GM20431 (cell line): ENCODE data around the gene IDE.

Experiments used
- in situ Hi-C: fragments of 300-500 bp; cut with MseI, MboI; formaldehyde crosslinking; loops from one replicate; pipeline ENCODE4 v1.15.0; 2020; ENCODE audit warnings: low sequenced_read_pairs; ENCODE audit not compliant: unreplicated experiment

IDE gene

DNA sequence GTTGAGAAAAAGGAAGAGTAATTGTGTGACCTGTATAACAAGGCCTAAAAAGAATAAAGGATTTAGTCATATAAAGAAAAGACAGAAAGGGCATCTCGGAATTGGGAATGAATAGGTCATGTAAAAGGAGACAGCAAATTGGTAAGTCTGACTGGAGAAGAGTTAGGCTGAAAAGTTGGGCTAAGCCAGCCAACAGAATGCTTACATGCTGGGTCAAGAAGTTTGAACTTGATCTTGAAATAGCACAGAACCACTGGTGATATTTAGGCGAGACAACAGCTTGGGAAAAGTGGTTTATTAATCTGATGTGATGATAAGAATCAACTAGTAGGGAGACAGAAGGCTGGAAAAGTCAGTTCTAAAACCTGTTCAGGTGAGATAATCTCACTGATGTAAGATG lies 4.8 kb downstream of the IDE start:
- in situ Hi-C loops: no loop called here

DNA sequence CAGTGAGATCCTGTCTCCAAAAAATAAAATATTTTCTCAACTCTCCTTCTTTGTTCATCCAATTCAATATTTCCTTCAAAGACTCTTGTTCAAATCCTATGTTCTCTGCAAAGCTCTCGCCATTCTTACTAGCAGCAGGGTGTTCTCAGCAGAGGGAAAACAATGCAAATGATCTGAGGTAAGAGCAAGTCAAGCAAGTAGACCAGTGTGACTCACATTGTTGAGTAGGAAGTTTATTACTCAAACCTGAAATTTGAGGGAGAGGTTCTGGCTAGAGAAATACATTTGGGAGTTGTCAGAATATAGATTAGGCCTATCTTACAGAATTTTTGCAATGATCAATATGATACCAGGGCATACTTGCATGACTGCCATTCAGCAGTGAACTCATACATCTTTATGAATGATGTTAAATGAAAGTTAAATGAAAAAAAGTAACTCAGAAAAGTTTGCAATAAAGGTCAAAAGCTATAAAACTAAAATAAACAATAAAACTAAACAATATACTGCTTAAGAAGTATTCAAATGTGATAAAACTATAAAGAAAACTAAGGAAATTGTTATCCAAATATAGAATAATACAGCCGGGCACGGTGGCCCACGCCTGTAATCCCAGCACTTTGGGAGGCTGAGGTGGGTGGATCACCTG lies 5.8 kb downstream of the IDE start:
- in situ Hi-C loops: no loop called here

DNA sequence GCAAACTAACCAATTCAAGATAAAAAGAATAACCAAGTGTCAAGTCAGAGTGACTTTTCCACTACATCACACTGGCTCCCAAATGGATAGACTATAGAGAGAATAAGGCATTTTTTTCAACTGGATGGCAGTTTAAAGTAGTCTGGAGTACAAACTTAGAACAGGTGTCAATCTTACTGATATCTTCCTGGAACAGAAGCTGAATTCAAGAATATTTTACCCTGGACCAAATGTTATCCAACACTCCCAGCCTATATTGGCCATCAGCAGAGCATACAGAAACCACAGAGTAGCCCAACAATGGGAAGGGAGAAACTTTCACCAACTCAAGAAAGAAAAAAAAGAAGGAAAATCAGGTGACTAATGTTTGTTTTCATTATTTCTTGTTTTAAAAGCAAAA lies 11.5 kb downstream of the IDE start:
- in situ Hi-C loops: no loop called here

DNA sequence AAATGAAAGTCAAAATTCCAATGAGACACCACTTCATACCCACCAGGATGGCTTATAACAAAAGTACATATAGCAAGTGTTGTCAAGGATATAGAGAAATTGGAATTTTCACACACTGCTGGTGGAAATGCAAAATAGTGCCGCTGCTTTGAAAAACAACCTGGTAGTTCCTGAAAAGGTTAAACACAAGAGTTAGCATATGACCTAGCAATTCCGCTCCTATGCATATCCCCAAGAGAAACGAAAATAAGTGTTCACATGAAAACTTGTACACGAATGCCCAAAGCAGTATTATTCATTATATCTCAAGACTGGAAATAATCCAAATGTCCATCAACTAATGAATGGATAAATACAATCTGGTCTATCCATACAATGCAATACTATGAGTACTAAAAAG lies 14.8 kb downstream of the IDE start:
- in situ Hi-C loops: no loop called here

DNA sequence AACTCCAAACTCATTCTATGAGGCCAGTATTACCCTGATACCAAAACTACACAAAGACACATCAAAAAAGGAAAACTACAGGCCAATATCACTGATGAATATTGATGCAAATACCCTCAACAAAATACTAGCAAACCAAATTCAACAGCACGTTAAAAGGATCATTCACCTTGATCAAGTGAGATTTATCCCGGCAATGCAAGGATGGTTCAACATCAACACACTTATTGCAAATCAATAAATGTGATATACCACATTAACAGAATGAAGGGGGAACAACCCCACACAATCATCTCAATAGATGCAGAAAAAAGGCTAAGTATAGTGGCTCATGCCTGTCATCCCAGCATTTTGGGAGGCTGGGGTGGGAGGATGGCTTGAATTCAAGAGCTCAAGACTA lies 19.9 kb downstream of the IDE start:
- in situ Hi-C loops: no loop called here

DNA sequence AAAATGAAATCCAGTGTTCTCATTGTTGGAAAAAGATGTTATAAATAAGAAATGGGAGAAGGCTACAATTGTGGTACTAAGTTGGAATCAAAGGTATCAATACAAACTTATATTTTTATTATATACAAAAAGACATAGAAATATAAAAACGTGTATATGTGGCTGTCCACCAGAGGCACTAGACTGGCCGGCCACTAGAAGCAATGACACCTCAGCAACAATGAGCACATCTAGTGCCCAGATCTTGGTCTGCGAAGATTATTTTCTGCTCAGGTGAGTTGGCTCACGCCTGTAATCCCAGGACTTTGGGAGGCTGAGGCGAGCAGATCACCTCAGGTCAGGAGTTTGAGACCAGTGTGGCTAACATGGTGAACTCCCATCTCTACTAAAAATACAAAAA lies 21.6 kb downstream of the IDE start:
- in situ Hi-C loops: no loop called here

DNA sequence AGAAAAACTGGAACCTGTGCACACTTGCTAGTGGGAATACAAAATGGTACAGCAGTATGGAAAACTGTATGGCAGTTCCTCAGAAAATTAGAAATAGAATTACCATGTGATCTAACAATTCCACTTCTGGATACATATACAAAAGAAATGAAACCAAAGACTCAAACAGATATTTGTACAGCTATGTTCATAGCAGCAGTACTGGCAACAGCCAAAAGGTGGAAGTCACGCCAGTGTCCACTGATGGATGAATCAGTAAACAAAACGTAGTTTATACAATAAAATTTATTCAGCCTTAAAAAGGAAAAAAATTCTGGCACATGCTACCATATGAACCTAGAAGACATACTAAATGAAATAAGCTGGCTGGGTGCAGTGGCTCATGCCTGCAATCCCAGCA lies 23.0 kb downstream of the IDE start:
- in situ Hi-C loops: no loop called here

DNA sequence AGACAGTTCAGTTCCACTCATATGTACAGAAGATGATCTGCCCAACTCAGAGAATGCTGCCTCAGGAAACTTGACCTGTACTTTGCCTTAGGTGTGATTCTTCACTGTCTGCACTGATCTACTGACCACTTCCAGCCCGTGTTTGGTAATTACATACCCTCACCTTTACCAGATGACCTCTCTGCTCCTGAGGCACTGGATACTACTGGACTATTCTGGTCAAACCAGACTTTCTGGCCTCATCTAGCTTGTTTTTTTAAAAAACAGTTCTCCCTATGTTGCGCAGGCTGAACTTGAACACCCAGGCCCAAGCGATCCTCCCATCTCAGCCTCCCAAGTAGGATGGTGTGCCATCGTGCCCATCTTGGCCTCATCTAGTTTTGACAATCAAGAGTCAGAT lies 26.2 kb downstream of the IDE start:
- in situ Hi-C loops: no loop called here

DNA sequence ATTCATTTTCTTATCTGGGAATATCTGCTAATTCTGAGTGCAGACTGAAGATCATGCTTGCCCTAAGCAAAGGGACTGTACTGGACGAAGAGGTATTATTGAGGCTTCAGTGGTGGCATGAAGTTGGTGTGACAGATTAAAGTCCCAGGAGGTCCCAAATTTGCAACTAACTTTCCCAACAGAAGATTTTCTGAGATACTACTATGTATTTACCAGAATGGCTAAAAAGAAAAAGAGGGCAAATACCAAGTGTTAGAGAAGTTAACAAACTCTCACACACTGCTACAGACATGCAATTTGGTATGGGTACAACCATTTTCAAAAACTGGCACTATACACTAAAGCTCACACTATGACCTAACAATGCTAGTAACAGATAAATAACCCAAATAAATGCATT lies 28.3 kb downstream of the IDE start:
- in situ Hi-C loops: no loop called here

DNA sequence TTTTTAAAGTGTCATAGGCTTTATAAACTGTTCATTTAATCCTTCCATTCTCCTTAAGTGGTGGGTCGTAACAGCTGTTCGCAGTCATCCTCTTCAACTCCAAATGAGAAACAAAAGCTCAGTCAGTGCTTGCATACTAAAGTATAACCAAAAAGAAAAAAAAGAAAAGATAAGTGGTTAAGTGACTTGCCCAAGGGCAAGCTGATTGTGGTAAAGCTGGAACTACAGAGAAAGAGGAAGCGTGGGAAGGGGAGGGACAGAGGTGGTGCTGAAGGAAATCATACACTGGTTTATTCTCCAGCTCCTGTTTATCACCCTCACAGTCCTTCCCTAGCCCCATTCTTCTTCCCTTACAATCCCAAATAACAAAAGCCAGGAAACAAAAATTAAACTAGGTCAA lies 29.6 kb downstream of the IDE start:
- in situ Hi-C loops: no loop called here

DNA sequence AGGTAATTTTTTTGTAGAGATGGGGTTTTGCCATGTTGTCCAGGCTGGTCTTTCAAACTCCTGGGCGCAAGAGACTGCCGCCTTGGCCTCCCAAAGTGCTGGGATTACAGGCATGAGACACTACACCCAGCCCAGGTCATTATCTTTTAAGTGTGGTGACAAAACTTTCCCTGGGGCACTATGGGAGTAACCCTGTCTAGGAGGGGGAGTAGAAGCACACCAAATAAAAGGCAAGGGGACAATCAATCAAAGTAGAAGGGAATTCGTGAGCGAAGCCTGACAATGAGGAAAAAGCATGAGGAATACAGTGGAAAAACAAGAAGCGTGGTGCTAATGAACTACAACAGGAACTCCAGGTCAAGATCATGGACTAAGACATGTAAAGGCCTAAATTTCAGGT lies 31.4 kb downstream of the IDE start:
- in situ Hi-C loops: no loop called here

DNA sequence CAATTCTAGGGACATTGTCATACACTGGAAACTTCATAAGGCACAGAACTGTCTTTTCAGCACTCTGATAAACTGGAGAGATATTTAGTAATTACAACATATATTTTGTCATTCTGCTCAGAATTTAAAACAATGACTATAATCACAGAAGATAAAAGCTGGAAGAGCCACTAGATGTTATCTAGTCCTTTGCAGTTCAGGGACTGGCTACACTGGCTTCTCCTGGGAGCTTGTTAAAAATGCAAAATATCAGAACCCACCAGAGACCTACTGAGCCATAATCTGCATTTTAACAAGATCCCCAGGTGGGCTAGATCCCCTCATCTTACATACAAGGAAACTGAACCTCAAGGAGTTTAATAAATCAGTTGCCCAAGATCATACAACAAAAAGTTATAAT lies 32.3 kb downstream of the IDE start:
- in situ Hi-C loops: no loop called here

DNA sequence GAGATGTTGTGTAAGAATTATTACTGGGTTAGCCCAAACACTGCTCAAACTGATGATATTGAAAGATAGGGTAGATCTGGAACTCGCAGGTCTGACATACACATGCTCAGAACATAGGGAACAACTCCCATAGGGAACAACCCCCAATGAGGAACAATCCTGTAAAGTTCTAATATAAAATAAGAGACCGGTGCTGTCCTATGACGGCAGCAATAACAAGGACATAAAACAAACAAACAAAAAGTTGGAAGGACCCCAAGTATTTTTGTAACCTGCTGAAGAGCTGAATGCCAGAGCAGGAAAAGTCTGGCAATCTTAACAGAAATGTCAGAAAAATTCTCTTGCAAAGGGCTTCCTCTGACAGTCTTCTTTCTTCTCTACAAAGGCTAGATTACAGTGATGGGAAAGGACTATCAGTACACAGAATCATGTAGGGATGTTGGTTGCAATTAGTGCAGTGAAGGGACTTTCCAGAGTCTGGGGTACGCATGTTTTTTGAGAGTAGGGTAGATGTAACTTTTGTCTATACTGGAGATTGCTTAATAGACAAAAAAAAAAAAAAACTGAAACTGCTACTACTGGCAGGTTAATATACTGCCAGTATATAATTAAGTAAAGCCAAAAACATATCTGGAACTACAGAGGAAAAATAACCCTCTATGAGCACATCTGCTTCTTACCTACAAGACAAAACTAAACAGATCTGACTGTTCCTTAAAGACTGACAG lies 35.5 kb downstream of the IDE start:
- in situ Hi-C loops: no loop called here

DNA sequence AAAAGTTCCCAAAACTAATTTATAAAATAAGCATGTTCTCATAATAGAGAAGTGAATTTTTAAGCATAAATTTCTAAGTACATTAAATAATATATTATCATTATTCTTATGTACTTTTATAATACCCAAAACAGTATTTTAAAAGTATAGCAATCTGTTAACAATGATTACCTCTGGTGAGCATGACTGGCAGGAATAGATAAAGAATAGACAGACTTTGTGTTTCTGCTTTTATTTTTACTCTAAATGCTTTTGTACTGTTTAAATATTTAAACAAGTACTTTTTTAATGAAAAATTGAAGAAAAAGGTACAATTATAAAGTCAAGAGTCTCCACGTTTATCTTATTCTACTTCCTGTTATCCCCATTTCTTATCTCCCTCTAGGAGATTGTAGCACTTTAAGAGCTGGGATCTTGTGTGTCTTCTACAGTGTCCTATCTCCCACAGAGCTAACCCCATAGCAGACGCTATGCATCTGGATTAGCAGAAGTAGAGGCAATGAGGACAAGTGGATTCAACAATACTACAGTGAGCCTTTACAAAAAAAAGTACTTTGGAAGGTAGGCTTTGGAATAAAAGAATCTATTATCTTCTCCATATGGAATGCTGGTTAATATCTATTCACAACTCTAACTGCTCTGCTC lies 42.9 kb downstream of the IDE start:
- in situ Hi-C loops: no loop called here

DNA sequence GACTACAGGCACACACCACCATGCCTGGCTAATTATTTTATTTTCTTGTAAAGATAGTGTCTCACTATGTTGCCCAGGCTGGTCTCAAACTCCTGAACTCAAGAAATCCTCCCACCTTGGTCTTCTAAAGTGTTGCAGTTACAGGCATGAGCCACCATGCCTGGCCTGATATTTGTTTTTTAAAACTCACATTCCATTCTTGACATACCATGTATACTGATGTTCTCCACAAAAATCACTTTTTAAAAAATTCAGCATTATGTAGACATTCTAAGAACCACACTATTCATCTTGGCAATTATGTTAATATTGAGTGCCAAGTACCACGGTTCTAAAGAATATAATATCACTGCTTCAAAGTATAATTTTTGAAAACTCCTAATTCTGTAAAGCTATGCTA lies 43.5 kb downstream of the IDE start:
- in situ Hi-C loops: no loop called here

DNA sequence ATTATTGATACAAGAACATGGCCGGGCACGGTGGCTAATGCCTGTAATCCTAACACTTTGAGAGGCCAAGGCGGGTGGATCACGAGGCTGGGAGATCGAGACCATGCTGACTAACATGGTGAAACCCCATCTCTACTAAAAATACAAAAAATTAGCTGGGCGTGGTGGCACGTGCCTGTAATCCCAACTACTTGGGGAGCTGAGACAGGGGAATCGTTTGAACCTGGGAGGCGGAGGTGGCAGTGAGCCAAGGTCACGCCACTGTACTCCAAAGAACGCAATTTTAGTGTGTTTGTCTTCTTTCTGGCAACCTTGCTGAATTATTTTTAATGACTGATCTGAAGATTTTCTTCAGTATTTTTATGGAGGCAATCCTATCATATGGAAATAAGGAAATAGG lies 46.2 kb downstream of the IDE start:
- in situ Hi-C loops: no loop called here

DNA sequence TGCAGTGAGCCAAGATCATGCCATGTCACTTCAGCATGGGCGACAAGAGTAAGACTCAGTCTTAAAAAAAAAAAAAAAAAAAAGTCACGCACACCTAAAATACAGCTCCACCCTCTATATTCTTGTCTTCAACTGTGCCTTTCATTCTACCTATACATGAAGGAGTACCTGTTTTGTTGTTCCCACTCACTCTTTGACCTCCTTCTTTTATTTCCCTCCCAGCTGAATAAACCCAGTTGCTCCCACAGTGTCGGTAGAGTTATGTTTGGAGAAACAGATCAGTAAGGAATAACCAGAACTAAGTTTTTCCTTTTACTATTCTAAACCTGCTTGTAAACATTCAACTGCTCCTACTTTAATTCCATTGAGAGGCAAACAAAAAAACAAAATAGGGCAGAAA lies 50.3 kb downstream of the IDE start:
- in situ Hi-C loops: no loop called here

DNA sequence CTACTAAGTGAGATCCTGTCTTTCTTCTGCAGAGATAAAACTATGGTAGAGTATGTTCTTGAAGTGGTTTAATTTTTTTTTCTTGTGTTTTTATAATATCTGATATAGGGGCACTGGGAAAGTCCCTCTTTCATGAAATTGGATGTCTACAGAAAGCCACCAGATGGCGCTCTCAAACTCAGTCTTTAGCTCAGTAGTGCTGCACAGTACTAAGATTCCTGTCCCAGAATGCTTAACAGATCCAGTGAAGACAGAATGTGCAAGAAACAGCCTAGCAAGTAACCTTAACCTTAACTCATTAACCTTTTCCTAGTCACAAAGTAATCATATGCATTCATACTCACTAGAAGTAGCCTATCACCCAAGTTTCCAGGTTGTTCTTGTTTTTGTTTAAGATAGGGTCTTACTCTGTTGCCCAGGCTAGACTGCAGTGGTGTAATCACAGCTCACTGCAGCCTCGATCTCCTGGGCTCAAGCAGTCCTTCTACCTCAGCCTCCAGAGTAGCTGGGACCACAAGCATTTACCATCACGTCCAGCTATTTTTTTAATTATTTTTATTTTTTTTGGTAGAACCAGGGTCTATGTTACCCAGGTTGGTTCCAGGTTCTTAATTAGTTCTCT lies 56.7 kb downstream of the IDE start:
- in situ Hi-C loops: no loop called here

DNA sequence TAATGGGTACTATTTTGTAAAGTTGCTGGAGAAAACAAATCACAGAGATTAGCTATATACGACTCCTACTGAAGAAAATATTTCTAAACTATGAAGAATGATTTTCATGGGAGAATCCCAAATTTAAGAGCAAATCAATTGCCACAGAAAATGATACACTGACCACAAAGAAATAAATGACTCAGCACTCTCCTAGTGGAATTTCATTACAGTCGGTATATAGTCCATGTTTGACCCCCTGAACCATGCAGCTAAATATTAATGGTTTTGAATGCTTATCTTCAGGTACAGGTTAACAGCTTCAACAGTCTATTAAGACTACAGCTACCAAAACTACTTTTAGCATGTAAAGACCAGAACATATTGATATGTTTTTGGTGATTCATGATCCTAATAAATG lies 65.0 kb downstream of the IDE start:
- in situ Hi-C loops: no loop called here

DNA sequence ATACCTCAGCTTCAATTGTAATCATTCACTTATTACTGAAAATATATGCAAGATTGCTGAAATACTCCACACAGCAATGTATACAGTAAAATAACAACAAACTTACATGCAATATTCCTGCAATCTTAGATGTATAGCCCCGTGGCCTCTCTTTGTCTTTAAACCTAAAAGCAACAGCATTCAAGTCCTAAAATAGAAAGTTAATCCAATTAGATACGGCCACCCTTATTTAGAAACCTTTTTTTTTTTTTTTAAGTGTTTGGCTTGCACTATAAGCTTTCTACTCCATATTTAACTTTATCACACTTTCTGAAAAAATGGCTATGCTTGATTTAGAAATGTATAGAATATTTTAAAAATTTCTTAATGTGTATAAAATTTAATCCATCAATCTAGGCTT lies 67.6 kb downstream of the IDE start:
- in situ Hi-C loops: no loop called here

DNA sequence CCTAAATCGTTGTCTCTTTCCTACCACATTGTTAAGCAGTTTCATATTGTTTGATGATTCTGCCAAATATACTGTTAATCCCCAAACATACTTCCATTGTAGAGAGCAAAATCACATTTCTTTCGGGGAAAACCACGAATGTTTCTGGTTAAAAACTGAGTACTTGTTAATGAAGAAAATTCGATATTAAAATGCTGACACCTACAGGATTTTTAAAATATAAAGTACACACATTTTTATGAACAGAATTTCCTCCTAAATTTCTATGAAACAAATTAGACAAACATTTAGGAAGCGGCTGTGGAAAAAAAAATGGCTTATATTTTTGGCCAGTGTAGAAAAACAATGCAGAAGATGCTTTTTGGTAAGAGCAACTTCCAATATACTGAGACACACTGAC lies 68.8 kb downstream of the IDE start:
- in situ Hi-C loops: no loop called here
